ENCODE data around the gene TRPV2. TPM values are rescaled to one million over a fixed set of nuclear protein-coding genes. Genes with fewer than 3 reads are reported as not detected.
A peak's percentile ranks its signal among the peaks of the same experiment; 100 is the strongest.

Gene TRPV2
- total RNA-seq, 3 donors from 2014 or later: 4.8 to 15.2 (median 13.3) TPM

DNA sequence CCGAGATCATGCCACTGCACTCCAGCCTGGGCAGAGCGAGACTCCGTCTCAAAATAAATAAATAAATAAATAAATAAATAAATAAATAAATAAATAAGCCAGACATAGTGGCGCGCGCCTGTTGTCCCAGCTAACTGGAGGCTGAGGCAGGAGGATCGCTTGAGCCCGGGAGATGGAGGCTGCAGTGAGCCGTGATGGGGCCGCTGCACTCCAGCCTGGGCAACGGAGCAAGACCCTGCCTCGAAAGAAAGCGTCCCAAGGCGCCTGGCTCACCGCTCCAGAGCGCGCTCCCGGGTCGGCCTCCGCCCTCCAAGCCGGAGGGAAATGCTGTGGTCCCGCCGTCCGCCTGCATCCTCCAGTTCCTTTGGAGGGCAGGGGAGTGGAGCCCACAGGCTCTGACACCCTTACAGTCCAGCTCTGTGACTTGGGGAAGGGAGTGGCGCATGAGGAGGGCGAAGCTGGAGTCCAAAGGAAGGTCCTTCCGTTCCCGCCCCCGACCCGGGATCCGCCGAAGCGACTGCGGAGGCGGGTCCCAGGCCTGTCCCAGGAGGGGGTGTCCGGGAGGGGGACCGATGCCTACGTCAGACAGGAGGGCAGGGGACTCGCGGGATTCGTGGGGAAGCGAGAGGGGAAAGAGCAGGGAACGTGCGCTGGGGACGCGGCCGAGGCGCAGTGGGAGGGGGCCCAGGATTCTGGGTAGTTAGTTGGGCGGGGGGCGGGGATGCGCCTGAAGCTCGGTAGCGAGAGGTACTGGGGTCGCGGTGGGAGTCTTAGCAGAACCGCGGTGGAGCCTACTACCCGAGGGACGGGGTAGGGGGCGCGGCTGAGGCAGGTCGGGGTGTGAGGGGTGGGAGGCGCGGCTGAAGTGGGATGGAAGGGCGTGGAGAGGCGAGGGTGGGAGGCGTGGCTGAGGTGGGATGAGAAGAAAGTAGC lies 8.4 kb upstream of the TRPV2 start:
- ATAC-seq (peak; percentile 60), DNase-seq (peak in 1 of 3 donors; percentile 55)
- H3K9me3 ChIP-seq: no peaks in the 10 kb centered on the region
- intact Hi-C loops (cut with DNase I, micrococcal nuclease): no loop called here
- H3K4me3 ChIP-seq: no peak overlapping the region
- H3K4me1 ChIP-seq (ENCODE audit: low read depth): peaks cover 11% of the 10 kb centered on the region
- H3K36me3 ChIP-seq (ENCODE audit: low read depth): no peaks in the 10 kb centered on the region
- TF ChIP-seq, protein P1, sequence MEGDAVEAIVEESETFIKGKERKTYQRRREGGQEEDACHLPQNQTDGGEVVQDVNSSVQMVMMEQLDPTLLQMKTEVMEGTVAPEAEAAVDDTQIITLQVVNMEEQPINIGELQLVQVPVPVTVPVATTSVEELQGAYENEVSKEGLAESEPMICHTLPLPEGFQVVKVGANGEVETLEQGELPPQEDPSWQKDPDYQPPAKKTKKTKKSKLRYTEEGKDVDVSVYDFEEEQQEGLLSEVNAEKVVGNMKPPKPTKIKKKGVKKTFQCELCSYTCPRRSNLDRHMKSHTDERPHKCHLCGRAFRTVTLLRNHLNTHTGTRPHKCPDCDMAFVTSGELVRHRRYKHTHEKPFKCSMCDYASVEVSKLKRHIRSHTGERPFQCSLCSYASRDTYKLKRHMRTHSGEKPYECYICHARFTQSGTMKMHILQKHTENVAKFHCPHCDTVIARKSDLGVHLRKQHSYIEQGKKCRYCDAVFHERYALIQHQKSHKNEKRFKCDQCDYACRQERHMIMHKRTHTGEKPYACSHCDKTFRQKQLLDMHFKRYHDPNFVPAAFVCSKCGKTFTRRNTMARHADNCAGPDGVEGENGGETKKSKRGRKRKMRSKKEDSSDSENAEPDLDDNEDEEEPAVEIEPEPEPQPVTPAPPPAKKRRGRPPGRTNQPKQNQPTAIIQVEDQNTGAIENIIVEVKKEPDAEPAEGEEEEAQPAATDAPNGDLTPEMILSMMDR (IDR thresholded peaks at IDR 0.05): no peak

DNA sequence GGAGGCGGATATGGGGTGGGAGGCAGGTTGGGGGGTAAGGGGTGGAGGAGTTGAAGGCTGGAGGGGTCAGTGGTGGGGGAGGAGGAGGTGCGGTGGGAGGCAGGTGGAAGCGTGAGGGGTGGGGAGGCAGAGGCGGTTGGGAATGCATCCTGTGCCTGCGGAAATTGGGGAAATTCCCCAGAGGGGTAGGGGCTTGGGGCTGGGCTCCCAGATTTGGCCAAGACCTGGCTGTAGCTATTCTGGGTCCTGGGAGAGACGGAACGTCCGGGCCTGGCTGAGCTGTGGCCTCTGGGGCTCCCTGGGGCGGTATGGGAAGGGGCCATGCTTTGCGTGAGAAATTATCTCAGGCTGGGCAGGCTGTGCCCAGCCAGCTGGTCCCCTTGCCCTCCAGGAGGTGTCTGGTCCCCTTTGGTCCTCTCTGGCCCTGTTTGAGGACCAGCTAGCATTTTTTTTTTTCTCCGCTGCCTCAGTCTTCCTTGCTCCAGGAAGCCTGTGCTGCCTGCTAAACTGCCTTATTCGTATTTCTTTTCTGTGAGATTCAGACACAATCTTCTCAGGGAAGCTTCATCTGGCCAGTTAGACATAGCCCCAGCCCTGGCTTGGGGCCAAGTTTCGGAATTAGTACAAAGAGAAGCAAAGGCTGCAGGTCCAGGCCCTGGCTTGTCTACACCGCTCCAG lies 7.3 kb upstream of the TRPV2 start:
- H3K9me3 ChIP-seq: no peaks in the 10 kb centered on the region
- DNase-seq (peak in 2 of 3 donors; percentile 55 to 83), ATAC-seq (peak; percentile 61)
- no peaks in the 10 kb centered on the region for H3K36me3 ChIP-seq (ENCODE audit: low read depth)
- TF ChIP-seq, protein P1 (IDR thresholded peaks at IDR 0.05): no peak
- H3K4me3 ChIP-seq: no peak overlapping the region
- intact Hi-C loops (cut with DNase I, micrococcal nuclease): no loop called here
- H3K4me1 ChIP-seq (ENCODE audit: low read depth): peaks cover 11% of the 10 kb centered on the region

DNA sequence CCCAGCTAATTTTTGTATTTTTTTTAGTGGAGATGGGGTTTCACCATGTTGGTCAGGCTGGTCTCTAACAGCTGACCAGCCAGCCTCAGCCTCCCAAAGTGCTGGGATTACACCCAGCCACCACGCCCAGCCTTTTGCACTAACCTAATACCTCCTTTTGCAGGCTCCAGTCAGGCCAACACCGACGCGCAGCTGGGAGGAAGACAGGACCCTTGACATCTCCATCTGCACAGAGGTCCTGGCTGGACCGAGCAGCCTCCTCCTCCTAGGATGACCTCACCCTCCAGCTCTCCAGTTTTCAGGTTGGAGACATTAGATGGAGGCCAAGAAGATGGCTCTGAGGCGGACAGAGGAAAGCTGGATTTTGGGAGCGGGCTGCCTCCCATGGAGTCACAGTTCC lies 2.0 kb downstream of the TRPV2 start:
- TF ChIP-seq, protein P1 (IDR thresholded peaks at IDR 0.05): no peak
- intact Hi-C loops (cut with DNase I, micrococcal nuclease): no loop called here
- DNase-seq (no peak), ATAC-seq (no peak)
- Histone ChIP-seq H3K36me3 (ENCODE audit: low read depth) (no peaks in the 10 kb centered on the region), H3K4me1 (ENCODE audit: low read depth) (peaks cover 14% of the 10 kb centered on the region), H3K9me3 (no peaks in the 10 kb centered on the region), H3K4me3 (no peak overlapping the region)

DNA sequence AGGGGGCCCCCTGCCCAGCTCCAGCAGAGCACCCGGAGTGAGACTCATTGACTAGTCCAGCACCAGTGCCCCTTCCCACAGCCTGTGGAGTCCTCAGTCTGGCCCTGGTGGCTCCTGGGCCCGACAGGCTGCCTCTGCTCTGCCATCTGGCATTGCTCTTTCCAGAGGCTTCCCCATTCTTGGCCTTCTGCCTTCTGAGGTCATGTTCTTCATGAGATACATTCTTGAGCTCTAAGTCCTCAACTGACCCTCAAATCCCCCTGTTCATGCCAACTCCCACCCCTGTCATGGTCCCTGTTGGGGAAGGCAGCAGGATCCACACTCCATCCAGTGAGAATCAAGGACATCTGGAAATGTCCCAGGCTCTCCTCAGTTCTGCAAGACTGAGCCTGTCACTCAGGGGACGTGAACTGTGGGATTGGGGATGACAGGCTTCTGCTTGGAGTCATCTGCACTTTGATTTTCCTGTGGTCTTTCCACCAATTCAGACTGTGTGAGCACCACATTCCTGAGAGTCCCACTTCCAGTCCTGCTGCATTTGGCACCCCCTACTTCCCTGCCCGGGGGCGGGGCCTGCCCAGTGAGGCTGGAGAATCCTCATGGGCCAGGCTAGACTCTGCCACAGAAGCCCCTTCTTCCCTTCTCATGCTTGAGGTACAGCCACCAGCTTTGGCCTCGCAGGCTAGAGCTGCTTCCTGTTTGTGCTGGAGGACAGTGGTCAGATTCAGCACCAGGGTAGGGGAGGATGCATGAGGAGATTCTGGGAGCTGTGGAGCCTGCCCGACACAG lies 2.7 kb downstream of the TRPV2 start:
- Histone ChIP-seq H3K4me1 (ENCODE audit: low read depth) (peaks cover 14% of the 10 kb centered on the region), H3K9me3 (no peaks in the 10 kb centered on the region), H3K36me3 (ENCODE audit: low read depth) (no peaks in the 10 kb centered on the region), H3K4me3 (no peak overlapping the region)
- TF ChIP-seq, protein P1 (IDR thresholded peaks at IDR 0.05): no peak
- intact Hi-C loops (cut with DNase I, micrococcal nuclease): no loop called here
- ATAC-seq (no peak), DNase-seq (no peak)

DNA sequence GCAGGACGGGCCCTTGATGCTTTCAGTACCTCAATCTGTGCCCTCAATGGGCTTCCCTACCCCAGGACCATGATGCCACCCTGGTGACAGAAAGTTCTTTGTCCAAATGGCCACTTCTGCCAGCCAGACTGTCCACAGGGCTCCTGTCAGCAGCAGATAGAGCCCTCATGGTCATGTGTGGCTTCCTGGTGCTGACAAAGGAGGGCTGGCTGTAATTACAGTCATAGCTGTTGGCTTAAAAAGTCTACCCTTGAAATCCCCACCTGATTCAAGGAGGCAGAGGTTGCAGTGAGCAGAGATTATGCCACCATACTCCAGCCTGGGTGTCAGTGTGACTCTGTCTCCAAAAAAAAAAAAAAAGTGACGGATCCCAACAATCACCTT lies 3.3 kb downstream of the TRPV2 start:
- H3K36me3 ChIP-seq (ENCODE audit: low read depth): no peaks in the 10 kb centered on the region
- H3K4me3 ChIP-seq: no peak overlapping the region
- no peak for ATAC-seq
- no peak for DNase-seq
- peaks cover 14% of the 10 kb centered on the region for H3K4me1 ChIP-seq (ENCODE audit: low read depth)
- no peaks in the 10 kb centered on the region for H3K9me3 ChIP-seq
- intact Hi-C loops (cut with DNase I, micrococcal nuclease): no loop called here
- TF ChIP-seq, protein P1 (IDR thresholded peaks at IDR 0.05): no peak

All from mucosa of descending colon (tissue), 3 donors.